GM18505 (cell line): ENCODE data around the gene NSUN2.
"Not testable (repeated sequence)": the region's sequence is repeated elsewhere in the genome, so short reads cannot be mapped to it uniquely, and the experiment has no call there.

Experiments
- ATAC-seq: cut with Tn5 transposase; IDR thresholded peaks from one replicate; pipeline ENCODE4 v1.9.1; 2021; ENCODE audit not compliant: unreplicated experiment
- POLR2A ChIP-seq: IDR thresholded peaks from 4 replicates; pipeline ENCODE4 v1.6.1; 2011; ENCODE audit warnings: borderline replicate concordance; ENCODE audit not compliant: insufficient read depth, insufficient read length; ENCODE audit errors: extremely low read depth

Gene NSUN2

DNA sequence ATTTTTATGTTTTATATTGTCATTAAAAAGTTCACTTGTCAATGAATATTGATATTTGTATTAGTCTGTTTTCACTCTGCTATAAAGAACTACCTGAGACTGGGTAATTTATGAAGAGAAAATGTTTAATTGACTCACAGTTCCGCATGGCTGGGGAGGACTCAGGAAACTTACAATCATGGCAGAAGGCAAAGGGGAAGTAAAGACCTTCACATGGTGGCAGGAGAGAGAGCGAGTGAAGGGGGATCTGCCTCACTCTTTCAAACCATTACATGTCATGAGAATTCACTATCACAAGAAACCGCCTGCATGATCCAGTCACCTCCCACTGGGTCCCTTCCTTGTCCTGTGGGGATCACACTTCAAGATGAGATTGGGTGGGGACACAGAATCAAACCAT is 27.8 kb upstream of the NSUN2 start:
- peak; percentile 50 for ATAC-seq
- no peak for TF ChIP-seq POLR2A

DNA sequence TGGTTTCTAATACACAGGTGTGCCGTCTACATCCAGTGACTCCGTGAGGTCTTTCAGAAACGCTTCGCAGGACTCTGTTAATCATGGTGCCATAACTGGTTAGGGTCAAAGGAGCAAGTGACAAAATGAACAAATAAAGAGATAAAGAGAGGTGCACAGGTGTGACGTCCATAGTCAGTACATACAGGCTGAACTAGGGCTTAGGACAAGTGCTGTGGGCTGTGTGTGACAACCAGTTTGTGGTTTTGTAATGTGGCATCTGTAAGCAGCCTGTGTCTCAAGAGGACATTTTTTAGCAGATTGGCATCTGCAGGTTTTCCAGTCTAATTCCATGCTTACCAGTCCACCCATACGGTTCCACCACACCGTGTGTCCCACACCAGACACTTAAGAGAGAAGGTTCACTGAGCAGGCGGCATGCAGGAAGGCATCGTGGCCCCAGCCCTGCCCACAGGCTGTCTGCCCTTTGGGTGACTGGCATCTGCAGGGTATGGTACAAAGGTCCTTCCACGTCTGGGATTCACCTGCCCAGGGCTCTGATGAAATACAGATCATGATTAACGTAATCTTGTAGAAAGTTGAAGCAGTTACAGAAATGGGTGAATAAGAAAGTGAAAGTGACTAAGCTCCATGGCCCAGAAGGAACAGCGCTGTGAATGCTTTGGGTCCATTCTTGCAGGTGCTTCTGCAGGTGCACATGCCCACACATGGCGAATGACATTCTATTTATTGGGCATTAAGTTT is 27.3 kb upstream of the NSUN2 start:
- peak; percentile 90 for ATAC-seq
- TF ChIP-seq POLR2A, result peak; percentile 42

DNA sequence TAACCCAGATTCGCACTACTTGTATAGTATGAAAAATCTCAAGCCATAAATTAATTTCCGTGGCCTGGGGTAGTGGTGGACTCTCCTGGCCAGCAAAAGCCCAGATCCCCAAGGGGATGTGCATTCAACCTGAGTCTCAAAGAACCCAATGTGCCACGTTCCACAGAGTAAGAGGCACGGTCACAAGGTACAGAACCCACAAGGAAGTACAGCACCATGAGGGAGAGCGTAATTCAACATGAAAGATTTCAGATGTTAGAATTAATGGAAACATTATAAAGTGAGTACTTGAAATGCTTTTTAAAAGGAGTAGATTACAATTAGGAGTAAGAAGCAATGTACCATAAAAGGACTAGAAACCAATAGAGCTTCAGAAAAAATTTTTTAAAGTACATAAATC is 23.8 kb upstream of the NSUN2 start:
- ATAC-seq, result no peak
- TF ChIP-seq POLR2A, result no peak

DNA sequence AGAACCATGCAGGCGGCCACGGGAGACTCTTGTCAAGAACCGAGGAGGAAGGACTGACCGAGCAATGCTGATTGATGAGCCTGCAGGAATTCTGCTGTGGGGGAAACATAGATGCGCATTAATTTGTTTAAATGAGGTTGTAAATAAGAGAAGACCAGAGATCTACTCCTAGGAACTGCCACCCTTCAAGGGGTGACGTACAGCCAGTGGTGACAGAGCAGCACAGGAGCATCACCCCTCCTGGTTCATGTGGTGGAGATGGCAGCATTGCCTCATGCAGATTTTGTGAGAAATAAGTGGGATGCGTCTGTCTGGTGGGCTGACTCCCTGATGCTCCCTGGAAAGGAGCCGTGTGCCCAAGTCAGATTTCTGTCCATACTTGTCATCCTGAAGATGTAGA is 22.6 kb upstream of the NSUN2 start:
- no peak for ATAC-seq
- TF ChIP-seq POLR2A, result no peak

DNA sequence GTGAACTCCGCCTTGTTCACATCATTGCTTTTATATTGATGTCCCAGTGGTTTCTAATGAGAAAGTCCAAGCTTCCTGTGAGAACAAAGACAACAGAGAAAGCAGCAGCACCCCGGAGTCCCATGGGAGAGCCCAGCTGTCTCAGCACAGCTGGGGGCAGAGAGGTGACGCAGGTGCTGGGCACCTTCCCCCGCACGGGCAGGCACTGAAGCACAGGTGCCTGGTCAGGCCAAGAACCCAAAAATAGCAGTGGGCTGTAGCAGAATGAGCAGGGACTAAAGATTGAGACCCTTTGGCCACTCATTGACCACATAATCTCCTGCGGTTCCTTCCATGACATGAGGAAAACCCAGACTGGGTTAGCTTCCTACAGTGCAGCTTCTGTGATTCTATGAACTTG is 19.2 kb upstream of the NSUN2 start:
- ATAC-seq, result peak; percentile 86
- TF ChIP-seq POLR2A, result no peak

DNA sequence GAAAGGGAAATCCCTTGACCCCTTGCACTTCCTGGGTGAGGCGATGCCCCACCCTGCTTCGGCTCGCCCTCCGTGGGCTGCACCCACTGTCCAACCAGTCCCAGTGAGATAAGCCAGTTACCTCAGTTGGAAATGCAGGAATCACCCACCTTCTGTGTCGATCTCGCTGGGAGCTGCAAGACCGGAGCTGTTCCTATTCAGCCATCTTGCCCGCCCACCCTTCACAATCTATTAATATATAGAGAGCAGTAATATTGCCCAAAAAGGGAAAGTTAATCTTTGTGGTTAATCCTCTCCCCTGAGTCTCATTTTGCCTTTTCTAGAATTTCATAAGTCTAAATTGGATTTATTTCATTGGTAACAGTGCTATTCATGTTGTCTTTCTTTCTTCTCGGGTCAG is 16.8 kb upstream of the NSUN2 start:
- ATAC-seq, result no peak

DNA sequence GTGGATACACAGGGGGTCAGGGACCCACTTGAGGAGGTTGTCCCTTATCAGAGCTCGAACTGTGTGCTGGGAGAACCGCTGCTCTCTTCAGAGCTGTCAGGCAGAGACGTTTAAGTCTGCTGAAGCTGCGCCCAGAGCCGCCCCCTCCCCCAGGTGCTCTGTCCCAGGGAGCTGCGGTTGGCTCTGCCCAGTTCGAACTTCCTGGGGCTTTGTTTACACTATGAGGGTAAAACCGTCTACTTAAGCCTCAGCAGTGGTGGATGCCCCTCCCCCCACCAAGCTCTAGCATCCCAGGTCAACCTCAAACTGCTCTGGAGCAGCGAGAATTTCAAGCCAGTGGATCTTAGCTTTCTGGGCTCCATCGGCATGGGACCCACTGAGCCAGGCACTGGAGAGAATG is 16.3 kb upstream of the NSUN2 start:
- TF ChIP-seq POLR2A, result no peak
- ATAC-seq, result no peak

More for the DNA sequence above, 16.8 kb upstream of the NSUN2 start:
- no peak for TF ChIP-seq POLR2A

DNA sequence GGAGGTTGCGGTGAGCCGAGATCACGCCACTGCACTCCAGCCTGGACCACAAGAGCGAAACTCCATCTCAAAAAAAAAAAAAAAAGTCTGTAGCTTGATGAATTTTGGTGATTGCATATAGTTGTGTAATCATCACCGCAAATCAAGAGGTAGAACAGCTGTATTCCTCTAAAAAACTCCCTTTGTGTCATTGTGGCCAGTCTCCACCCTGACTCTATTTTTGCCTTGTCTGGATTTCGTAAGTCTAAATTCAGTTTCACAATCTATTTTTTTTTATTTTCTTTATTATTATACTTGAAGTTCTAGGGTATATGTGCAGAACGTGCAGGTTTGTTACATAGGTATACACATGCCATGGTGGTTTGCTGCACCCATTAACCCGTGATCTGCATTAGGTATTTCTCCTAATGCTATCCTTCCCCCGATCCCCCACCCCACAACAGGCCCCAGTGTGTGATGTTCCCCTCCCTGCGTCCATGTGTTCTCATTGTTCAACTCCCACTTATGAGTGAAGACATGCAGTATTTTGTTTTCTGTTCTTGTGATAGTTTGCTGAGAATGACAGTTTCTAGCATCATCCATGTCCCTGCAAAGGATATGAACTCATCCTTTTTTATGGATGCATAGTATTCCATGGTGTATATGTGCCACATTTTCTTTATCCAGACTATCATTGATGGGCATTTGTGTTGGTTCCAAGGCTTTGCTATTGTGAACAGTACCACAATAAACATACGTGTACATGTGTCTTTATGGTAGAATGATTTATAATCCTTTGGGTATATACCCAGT is 12.9 kb upstream of the NSUN2 start:
- ATAC-seq, result not testable (repeated sequence)

DNA sequence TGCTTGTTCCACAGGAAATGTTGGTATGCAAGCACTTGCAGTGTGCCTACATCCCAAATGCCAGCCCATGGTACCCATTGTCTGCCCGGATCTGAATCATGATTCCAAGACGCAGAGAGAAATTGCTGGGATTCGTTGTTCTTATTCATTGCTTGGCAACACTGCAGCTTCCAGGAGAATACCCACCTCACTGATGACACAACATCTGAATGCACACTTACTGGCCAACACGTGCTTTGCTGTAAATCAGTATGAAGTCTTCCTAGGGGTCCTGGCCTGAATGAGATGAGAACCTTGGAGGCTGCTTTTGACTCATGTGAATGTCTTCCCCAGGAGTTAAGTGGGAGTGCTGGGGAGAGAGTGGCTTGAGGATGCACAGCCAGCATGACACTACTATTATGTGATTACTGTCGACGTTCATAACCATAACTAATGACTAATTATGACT is 12.0 kb upstream of the NSUN2 start:
- TF ChIP-seq POLR2A, result no peak
- no peak for ATAC-seq

DNA sequence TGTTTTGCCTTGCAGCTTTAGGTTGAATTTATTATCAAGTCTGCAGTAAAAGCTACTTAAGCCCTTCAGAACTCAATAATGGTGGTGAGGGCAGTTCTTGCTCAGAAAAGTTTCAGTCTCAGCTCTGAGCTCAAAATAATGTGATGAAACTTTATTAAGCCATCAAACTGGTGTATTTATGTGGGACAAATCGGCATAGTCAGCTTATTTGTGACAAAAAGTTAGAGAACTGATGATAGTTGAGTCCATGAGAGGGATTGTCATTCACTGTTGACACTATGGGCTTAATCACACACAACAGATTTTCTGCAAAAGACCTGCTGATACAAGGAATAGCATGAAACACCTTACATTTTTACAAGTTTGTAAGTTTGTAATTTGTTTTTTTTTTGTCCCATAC is 9.8 kb upstream of the NSUN2 start:
- ATAC-seq, result no peak
- no peak for TF ChIP-seq POLR2A

DNA sequence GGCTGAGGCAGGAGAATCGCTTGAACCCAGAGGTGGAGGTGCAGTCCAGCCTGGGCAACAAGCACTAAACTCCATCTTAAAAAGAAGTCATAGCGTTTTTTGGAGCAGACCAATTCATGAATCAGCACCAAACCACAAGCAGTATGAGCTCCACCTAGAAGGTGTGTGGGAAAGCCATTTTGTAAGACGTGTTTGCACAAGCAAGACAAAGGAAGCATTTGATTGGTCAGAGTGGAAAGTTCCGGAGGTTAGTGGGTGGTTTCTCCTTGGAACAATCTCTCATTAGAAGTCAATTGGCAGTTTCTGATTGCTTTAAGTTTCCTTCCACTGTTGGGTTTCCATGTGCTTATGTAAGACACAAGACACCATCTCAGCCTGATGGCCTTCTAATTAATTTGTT is 5.4 kb upstream of the NSUN2 start:
- no peak for ATAC-seq
- no peak for TF ChIP-seq POLR2A

DNA sequence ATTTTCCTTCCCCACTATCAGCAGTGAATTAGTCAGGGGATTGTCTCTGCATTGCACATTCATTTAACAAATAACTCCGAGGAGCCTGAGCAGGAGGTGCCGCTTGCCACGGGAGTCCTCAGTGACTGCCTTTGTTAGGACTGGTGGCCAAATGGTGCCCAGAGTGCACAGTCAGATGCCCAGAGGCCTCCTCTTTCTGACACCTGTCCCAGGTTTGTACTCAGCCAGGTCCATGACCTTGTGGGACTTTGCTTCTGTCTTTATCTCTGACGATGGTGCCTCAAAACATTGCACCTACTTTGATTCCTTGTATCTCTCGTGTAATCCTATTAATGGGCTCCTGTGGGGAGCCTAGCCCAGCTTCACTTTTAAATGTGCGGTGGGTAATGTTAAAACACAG is 4.7 kb upstream of the NSUN2 start:
- ATAC-seq, result no peak
- no peak for TF ChIP-seq POLR2A

DNA sequence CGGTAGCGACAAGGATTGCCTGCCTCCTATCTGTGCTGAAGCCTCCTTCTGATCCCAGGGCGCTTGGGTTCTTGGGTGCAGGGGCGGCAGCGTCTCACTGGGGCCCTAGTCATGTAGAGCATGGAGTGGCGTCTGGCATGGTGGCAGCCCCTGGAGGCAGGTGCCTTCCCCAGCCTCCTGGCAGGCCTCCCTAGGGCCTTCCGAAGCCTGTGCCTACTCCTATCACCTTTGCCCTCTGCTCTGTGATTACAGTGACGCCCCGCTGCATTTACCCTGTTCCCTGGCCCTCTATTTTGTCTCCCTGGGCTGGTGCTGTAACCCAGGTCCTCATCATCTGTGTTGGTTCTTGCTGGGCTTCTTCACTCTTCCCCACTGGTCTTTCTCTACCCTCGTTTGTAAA is 4.2 kb upstream of the NSUN2 start:
- no peak for ATAC-seq
- no peak for TF ChIP-seq POLR2A

DNA sequence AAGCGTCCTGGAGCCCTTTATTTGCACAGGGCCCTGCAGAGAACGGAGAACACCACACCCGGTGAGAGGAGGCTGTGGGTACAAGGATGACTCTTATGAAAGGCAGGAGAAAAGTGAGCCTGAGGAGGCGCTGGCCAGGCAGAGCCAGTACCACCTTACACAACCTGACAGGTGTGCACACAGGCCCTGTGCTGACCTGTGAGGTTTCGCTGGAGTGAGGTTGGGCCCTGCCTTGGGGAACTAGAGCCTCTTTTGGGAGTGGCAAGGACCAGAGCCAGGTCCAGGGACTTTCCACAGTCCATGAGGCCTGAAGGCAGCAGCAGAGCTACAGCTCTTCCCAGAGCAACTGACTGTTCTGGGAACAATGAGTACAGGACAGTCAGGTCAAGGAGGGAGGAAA is 3.4 kb upstream of the NSUN2 start:
- no peak for TF ChIP-seq POLR2A
- no peak for ATAC-seq
